A673 (cell line): Measurements from ENCODE around the gene SLC7A8. TPM values are rescaled to one million over a fixed set of nuclear protein-coding genes. Genes with fewer than 3 reads are reported as not detected.

Experiments
- BruUV-seq: library from RNA; stranded (reverse); fragments of 400-500 nt; replicated peaks from 2 replicates; lab custom pipeline; 2021; lab: Mats Ljungman, UMichigan
- CTCF ChIA-PET: fragments of 300-600 bp; sonication (Branson Sonifier 250); formaldehyde crosslinking; loops from one replicate; lab custom pipeline; 2022; ENCODE audit warnings: antibody characterized with exemption; lab: Charles Lee
- POLR2A ChIA-PET: fragments of 300-600 bp; sonication (Branson Sonifier 250); formaldehyde crosslinking; loops from one replicate; lab custom pipeline; 2022; ENCODE audit warnings: antibody characterized with exemption; ENCODE audit not compliant: low non-redundant PET; lab: Charles Lee
- DNase-seq: peaks from one replicate; pipeline ENCODE4 v3.0.0-alpha.2; 2015; ENCODE audit warnings: low spot score
- H3K27ac ChIP-seq: fragments of 200-600 bp; sonication (generic); 2 replicates; pipeline ENCODE4 v1.5.1; 2016; ENCODE audit warnings: mixed run types, low read depth, mild to moderate bottlenecking, mixed read lengths, antibody characterized with exemption, low read length; ENCODE audit not compliant: poor library complexity, severe bottlenecking
- H3K27me3 ChIP-seq: fragments of 200-600 bp; sonication (generic); replicated peaks from 2 replicates; pipeline ENCODE4 v1.6.1; 2017; ENCODE audit warnings: mixed run types, low read depth, mild to moderate bottlenecking, mixed read lengths, antibody characterized with exemption, low read length; ENCODE audit not compliant: insufficient read depth, poor library complexity
- H3K36me3 ChIP-seq: fragments of 200-600 bp; sonication (generic); 2 replicates; pipeline ENCODE4 v1.6.1; 2016; ENCODE audit warnings: mixed run types, mild to moderate bottlenecking, mixed read lengths, antibody characterized with exemption, low read length; ENCODE audit not compliant: insufficient read depth, poor library complexity, severe bottlenecking
- H3K4me1 ChIP-seq: fragments of 200-600 bp; sonication (generic); 2 replicates; pipeline ENCODE4 v1.6.1; 2017; ENCODE audit warnings: mixed run types, mild to moderate bottlenecking, mixed read lengths, antibody characterized with exemption, low read length; ENCODE audit not compliant: insufficient read depth, poor library complexity, severe bottlenecking
- H3K4me3 ChIP-seq: fragments of 200-600 bp; sonication (generic); 2 replicates; pipeline ENCODE4 v1.5.1; 2016; ENCODE audit warnings: low read depth, mixed run types, mild to moderate bottlenecking, mixed read lengths, low read length; ENCODE audit not compliant: poor library complexity, severe bottlenecking
- H3K9me3 ChIP-seq: fragments of 200-600 bp; sonication (generic); 2 replicates; pipeline ENCODE4 v1.6.1; 2016; ENCODE audit warnings: mixed run types, low read depth, mild to moderate bottlenecking, mixed read lengths, antibody characterized with exemption, low read length; ENCODE audit not compliant: poor library complexity, severe bottlenecking
- EZH2 ChIP-seq: fragments of 200-600 bp; sonication (generic); IDR thresholded peaks from 2 replicates; pipeline ENCODE4 v1.6.1; 2017; ENCODE audit warnings: borderline replicate concordance, low read depth, mild to moderate bottlenecking, mixed read lengths, antibody characterized with exemption, low read length; ENCODE audit not compliant: poor library complexity, severe bottlenecking
- intact Hi-C: fragments of 100-400 bp; cut with micrococcal nuclease; formaldehyde crosslinking; loops from one replicate; pipeline ENCODE4 v1.10.0; 2022; ENCODE audit not compliant: unreplicated experiment
- total RNA-seq: library from RNA; stranded (reverse); gene quantifications from 2 replicates; pipeline ENCODE4 v1.2.3, GENCODE V29; 2021
- TF ChIP-seq, protein P1 (sequence below): fragments of 300-800, 200-600 bp; sonication (generic); conservative IDR thresholded peaks from 2 replicates; pipeline ENCODE4 v1.5.1; 2017; ENCODE audit warnings: low read depth, mild to moderate bottlenecking, antibody characterized with exemption, low read length, moderate library complexity, mixed read lengths

The SLC7A8 gene
- total RNA-seq, 1 experiment from 2014 or later = 18.3 TPM

DNA sequence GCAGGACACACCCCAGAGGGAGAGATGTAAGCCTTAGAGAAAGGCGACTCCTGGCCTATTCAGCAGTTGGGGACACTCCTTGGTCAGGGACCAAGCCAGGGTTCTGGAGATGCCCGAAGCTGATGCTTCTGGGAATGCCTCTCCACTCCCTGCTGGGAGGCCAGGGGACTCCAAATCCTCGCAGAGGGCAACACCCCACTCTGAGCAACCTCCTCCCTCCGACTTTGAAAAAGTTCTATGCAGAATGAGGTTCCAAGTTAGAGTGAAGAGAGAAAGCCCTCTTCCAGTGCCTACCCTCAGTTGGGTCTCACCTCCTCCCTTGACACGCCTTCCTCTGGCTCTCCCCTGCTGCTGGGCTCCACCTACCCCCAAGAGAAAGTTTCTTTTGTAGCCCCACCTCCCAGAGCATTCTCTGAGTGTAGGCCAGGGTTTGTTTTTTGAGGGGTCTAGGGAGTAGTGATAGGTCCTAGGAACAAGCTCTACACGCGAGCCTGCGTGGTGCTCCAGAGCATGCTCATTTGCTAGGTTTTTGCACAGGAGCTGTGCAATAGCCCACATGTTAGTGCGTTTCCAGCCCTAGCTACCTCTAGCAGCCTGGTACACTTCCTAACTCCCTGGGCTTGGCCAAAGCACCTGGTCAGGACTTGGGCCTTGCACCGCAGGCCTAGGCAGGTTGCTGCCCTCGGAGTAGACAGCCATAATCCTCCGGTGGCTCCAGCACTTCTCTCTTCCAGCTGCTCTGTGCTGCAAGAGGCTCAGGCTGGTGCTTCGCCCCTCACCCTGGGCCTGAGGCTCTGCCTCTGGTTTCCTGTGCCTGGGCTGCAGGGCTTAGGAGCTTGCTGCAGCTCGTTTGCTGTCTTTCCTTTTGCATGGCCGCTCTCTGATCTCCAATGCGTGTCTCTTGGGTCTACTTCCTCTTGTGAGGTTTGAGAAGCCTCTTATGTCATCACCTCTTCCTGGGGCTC lies 63.8 kb downstream of the SLC7A8 start:
- Histone ChIP-seq H3K4me1 (peaks cover 23% of the 10 kb centered on the region), H3K36me3 (no peaks in the 10 kb centered on the region), H3K9me3 (no peaks in the 10 kb centered on the region), H3K27me3 (no peaks in the 10 kb centered on the region), H3K4me3 (no peak overlapping the region), H3K27ac (no peak overlapping the region)
- intact Hi-C loops = loop anchor here (1.0 to 10.0 kb wide), 2 partner anchors 68 to 175 kb away; no protein-coding TSS in a partner anchor
- ChIA-PET CTCF (interaction anchor here (0.7 to 1.8 kb wide), 5 partner anchors 51 to 167 kb away, joined by 3 to 20 read pairs (median 8); partner anchors contain the start of gene HOMEZ), POLR2A (no interaction called here)
- DNase-seq = no peak
- no TSS peak for BruUV-seq
- TF ChIP-seq, protein P1, sequence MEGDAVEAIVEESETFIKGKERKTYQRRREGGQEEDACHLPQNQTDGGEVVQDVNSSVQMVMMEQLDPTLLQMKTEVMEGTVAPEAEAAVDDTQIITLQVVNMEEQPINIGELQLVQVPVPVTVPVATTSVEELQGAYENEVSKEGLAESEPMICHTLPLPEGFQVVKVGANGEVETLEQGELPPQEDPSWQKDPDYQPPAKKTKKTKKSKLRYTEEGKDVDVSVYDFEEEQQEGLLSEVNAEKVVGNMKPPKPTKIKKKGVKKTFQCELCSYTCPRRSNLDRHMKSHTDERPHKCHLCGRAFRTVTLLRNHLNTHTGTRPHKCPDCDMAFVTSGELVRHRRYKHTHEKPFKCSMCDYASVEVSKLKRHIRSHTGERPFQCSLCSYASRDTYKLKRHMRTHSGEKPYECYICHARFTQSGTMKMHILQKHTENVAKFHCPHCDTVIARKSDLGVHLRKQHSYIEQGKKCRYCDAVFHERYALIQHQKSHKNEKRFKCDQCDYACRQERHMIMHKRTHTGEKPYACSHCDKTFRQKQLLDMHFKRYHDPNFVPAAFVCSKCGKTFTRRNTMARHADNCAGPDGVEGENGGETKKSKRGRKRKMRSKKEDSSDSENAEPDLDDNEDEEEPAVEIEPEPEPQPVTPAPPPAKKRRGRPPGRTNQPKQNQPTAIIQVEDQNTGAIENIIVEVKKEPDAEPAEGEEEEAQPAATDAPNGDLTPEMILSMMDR = no peak
- no peak for TF ChIP-seq EZH2

DNA sequence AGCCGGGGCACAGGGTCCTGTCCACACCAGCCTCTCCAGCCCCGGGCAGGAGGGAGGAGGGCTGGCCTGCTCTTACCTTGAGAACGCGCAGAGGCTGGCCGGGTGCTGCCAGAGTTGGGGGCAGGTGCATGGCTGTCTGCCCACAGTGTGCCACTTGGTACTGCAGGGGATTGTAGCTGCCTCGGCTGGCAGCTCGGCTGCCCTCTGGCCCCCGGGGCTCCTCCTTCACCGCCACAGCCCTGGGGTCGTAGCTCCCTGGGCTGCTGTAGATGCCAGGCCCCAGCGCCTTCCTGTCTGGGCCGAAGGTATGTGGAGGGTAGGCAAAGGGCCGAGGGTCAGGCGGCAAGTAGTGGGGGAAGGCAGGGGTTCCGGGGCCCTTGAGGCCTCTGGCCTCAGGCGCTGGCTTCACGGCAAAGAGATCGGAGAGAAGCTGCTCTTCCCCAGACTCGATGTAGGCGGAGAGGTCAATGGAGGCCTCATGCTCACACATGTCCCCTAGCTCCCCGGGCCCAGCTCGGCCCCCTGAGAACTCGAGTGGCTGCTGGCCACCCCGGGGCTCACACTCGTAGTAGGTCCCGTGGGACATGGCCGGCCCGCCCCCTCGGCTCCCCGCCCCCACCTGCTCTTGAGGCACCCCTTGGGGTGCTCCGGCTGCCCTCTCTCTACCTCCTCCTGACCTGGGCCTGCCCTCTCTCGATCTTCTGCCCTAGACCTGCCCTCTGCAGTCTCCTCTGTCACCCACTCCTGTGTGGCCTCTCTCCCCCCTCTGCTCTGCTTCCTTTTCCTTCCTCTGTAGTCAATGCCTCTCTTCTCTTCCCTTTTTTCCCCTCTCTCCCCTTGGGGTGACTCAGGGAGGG lies 64.7 kb downstream of the SLC7A8 start, which contains the start of gene CEBPE:
CEBPE (minus strand) TSS at position 750 of the 857 bp plus-strand sequence; CDS start at position 586, 164 bp downstream.
- no peak within 1 kb of the TSS for H3K4me3 ChIP-seq
- peaks cover 15% of the 10 kb centered on the region for H3K4me1 ChIP-seq
- POLR2A ChIA-PET = no interaction called here
- H3K9me3 ChIP-seq = no peaks in the 10 kb centered on the region
- no peak within 1 kb of the TSS for H3K27ac ChIP-seq
- TF ChIP-seq EZH2 = no peak
- TF ChIP-seq, protein P1 = no peak
- no peak for DNase-seq
- CTCF ChIA-PET = no interaction called here
- no TSS peak for BruUV-seq
- intact Hi-C loops = no loop called here
- no peaks in the 10 kb centered on the region for H3K27me3 ChIP-seq
- H3K36me3 ChIP-seq = no peaks in the 10 kb centered on the region

DNA sequence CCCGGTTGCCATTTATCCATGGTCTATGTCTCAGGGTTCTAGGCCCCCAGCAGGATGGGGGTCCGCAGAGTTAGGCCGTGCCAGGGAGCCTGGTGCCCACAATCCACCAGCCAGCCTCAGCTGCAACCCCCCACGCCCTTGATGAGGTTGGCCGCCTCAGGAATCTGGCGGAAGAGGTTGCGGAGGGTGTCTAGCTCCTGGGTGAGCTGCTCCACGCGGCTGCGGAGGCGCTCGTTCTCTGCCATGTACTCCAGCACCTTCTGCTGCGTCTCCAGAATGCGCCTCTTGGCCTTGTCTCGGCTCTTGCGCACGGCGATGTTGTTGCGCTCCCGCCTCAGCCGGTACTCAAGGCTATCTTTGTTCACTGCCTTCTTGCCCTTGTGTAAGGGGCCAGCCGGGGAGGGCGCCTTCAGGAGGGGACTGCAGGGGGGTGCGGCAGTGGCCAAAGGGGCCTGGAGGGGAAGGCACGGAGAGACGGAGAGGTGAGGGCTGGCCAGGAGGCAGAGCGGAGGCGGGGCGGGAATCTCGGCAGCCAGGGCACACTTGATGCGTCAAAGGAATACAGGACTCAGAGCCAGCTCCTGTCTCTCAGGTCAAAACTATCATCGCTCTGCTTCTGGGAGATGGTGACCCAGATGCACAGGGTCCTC lies 66.0 kb downstream of the SLC7A8 start:
- Histone ChIP-seq H3K36me3 (no peaks in the 10 kb centered on the region), H3K27ac (no peak overlapping the region), H3K27me3 (no peaks in the 10 kb centered on the region), H3K4me1 (peaks cover 4% of the 10 kb centered on the region), H3K9me3 (no peaks in the 10 kb centered on the region), H3K4me3 (no peak overlapping the region)
- CTCF ChIA-PET = interaction anchor here (0.6 kb wide), 1 partner anchor 59 kb away, joined by 3 read pairs; no protein-coding TSS in a partner anchor
- intact Hi-C loops = no loop called here
- no peak for DNase-seq
- BruUV-seq = no TSS peak
- POLR2A ChIA-PET = no interaction called here
- TF ChIP-seq, protein P1 = no peak
- no peak for TF ChIP-seq EZH2
